Measurements from ENCODE around the gene ZNF598.
"Not testable (repeated sequence)": the region's sequence is repeated elsewhere in the genome, so short reads cannot be mapped to it uniquely, and the experiment has no call there.

The ZNF598 gene

DNA sequence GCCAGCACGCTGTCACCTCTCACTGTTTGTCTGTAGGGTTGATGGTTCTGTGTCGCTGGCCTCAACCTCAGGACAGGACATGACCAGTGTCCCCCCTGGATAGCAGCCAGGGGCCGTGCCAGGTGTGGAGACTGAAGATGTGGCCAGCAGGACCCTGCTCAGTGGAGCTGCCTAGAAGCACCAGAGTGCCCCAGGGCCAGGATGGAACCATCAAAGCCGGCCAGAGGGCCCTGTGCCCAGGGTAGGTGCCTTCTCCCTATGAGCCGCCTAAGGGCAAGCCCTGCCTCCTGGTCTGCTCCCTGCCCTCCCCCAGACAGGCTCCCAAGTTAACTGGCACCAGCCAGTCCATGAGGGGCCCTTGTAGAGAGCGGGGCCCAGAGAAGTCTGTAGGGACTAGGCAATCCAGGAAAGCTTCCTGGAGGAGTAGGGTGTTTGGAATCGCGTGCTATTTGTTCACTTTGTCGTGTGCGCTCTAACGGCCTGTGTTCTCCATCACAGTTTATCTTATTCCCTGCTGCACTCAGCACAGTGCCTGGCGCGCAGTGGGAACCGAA is 50.8 kb downstream of the ZNF598 start:
- Histone ChIP-seq H3K4me1 (ENCODE audit: insufficient read depth, low read length) (peaks cover 4% of the 10 kb centered on the region), H3K27ac (ENCODE audit: low read depth, low read length) (no peak overlapping the region), H3K36me3 (ENCODE audit: insufficient read depth, low read length) (peaks cover 29% of the 10 kb centered on the region), H3K4me3 (ENCODE audit: low read length) (peak overlapping the region; percentile 96), H3K9ac (ENCODE audit: low read depth, low read length) (no peak overlapping the region), H3K27me3 (ENCODE audit: insufficient read depth, low read length) (no peaks in the 10 kb centered on the region), H3K9me3 (ENCODE audit: insufficient read depth, low read depth, low read length) (no peaks in the 10 kb centered on the region)
- 53% methylated on average over 14 of the region's 14 CpGs for WGBS

GRCh38 chr16:1958143-1958491 is 51.5 kb downstream of the ZNF598 start:
- not testable (repeated sequence) for H3K9ac ChIP-seq (ENCODE audit: low read depth, low read length); H3K4me1 ChIP-seq (ENCODE audit: insufficient read depth, low read length); H3K27ac ChIP-seq (ENCODE audit: low read depth, low read length); H3K9me3 ChIP-seq (ENCODE audit: insufficient read depth, low read depth, low read length); H3K27me3 ChIP-seq (ENCODE audit: insufficient read depth, low read length); H3K4me3 ChIP-seq (ENCODE audit: low read length)
- 96% methylated on average over 30 of the region's 30 CpGs for WGBS
- H3K36me3 ChIP-seq (ENCODE audit: insufficient read depth, low read length), result peaks cover 22% of the 10 kb centered on the region

- not testable (repeated sequence) for H3K27ac ChIP-seq (ENCODE audit: low read depth, low read length)
Measured at GRCh38 chr16:1957434-1958142, 52.0 kb downstream of the ZNF598 start.

DNA sequence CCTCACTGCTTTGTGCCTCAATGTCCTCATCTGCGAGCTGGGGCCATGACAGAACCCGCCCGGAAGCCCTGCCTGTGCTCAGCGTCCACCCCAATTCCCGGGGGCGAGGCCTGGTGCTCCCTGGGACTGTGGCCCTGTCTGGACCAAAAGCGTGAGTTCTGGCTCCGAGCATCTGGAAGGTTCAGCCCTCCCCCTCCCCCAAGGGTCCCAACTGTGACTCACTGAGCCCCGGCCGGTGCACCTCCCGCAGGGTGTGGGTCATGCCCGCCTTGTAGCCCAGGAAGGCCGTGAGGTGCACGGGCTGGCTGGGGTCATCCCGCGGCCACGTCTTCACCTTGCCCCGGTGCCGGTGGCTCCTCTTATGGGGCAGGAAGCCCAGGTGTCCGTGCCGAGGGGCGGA is 55.9 kb downstream of the ZNF598 start:
- H3K36me3 ChIP-seq (ENCODE audit: insufficient read depth, low read length), result no peaks in the 10 kb centered on the region
- no peak overlapping the region for H3K27ac ChIP-seq (ENCODE audit: low read depth, low read length)
- 94% methylated on average over 22 of the region's 22 CpGs for WGBS
- no peak overlapping the region for H3K4me3 ChIP-seq (ENCODE audit: low read length)
- H3K4me1 ChIP-seq (ENCODE audit: insufficient read depth, low read length), result no peaks in the 10 kb centered on the region; the same call in 1 of the 2 replicates
- no peaks in the 10 kb centered on the region for H3K27me3 ChIP-seq (ENCODE audit: insufficient read depth, low read length)
- H3K9ac ChIP-seq (ENCODE audit: low read depth, low read length), result no peak overlapping the region
- no peaks in the 10 kb centered on the region for H3K9me3 ChIP-seq (ENCODE audit: insufficient read depth, low read depth, low read length)

More at GRCh38 chr16:1957434-1958142, 52.0 kb downstream of the ZNF598 start:
- not testable (repeated sequence) for H3K9me3 ChIP-seq (ENCODE audit: insufficient read depth, low read depth, low read length); H3K4me1 ChIP-seq (ENCODE audit: insufficient read depth, low read length); H3K9ac ChIP-seq (ENCODE audit: low read depth, low read length); H3K27me3 ChIP-seq (ENCODE audit: insufficient read depth, low read length); H3K4me3 ChIP-seq (ENCODE audit: low read length)
- WGBS, result 94% methylated on average over 19 of the region's 22 CpGs
- peaks cover 17% of the 10 kb centered on the region for H3K36me3 ChIP-seq (ENCODE audit: insufficient read depth, low read length)

DNA sequence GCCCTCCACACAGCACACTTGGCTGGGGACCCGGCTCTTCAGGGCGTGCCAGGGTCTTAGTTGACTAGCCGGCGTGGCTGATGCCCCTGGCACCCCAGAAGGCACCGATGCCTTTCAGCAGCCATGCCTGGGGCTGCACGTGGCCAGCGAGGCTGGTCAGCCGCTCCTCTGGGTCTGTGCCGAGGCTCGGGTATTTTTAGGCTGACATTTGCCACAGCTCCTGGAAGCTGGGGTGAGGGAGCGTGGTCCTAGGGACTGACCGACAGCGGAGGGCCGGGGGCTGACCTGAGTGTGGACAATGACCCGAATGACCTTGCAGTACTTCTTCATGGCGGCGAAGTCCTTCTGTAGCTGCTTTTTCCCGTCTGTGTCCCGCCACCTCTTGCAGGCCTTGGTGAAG is 59.1 kb downstream of the ZNF598 start:
- WGBS, result 93% methylated on average over 19 of the region's 19 CpGs
- no peak overlapping the region for H3K4me3 ChIP-seq (ENCODE audit: low read length)
- no peaks in the 10 kb centered on the region for H3K4me1 ChIP-seq (ENCODE audit: insufficient read depth, low read length)

GRCh38 chr16:1950047-1950446 is 59.6 kb downstream of the ZNF598 start:
- Histone ChIP-seq H3K36me3 (ENCODE audit: insufficient read depth, low read length) (no peaks in the 10 kb centered on the region), H3K27ac (ENCODE audit: low read depth, low read length) (no peak overlapping the region), H3K4me1 (ENCODE audit: insufficient read depth, low read length) (no peaks in the 10 kb centered on the region), H3K9ac (ENCODE audit: low read depth, low read length) (no peak overlapping the region), H3K9me3 (ENCODE audit: insufficient read depth, low read depth, low read length) (no peaks in the 10 kb centered on the region), H3K4me3 (ENCODE audit: low read length) (no peak overlapping the region), H3K27me3 (ENCODE audit: insufficient read depth, low read length) (no peaks in the 10 kb centered on the region)
- WGBS, result 84% methylated on average over 7 of the region's 7 CpGs

More for the DNA sequence above, 59.1 kb downstream of the ZNF598 start:
- no peaks in the 10 kb centered on the region for H3K27me3 ChIP-seq (ENCODE audit: insufficient read depth, low read length)
- no peaks in the 10 kb centered on the region for H3K9me3 ChIP-seq (ENCODE audit: insufficient read depth, low read depth, low read length)
- H3K9ac ChIP-seq (ENCODE audit: low read depth, low read length), result no peak overlapping the region
- H3K27ac ChIP-seq (ENCODE audit: low read depth, low read length), result no peak overlapping the region
- no peaks in the 10 kb centered on the region for H3K36me3 ChIP-seq (ENCODE audit: insufficient read depth, low read length)

GRCh38 chr16:1949507-1949906 is 60.1 kb downstream of the ZNF598 start:
- 94% methylated on average over 10 of the region's 11 CpGs for WGBS
- H3K4me3 ChIP-seq (ENCODE audit: low read length), result no peak overlapping the region
- no peaks in the 10 kb centered on the region for H3K9me3 ChIP-seq (ENCODE audit: insufficient read depth, low read depth, low read length)
- H3K36me3 ChIP-seq (ENCODE audit: insufficient read depth, low read length), result no peaks in the 10 kb centered on the region
- no peaks in the 10 kb centered on the region for H3K4me1 ChIP-seq (ENCODE audit: insufficient read depth, low read length)
- H3K9ac ChIP-seq (ENCODE audit: low read depth, low read length), result no peak overlapping the region
- H3K27me3 ChIP-seq (ENCODE audit: insufficient read depth, low read length), result no peaks in the 10 kb centered on the region
- no peak overlapping the region for H3K27ac ChIP-seq (ENCODE audit: low read depth, low read length)

All from HUES64 (cell line).